Measurements from ENCODE around the gene VDR. TPM values are rescaled to one million over a fixed set of nuclear protein-coding genes. Genes with fewer than 3 reads are reported as not detected.
A peak's percentile ranks its signal among the peaks of the same experiment; 100 is the strongest.

VDR gene
- total RNA-seq, 1 donor = 32.2 TPM

- H3K4me2 ChIP-seq (ENCODE audit: insufficient read depth, low read length) = no peak overlapping the region
- TF ChIP-seq CTCF (IDR thresholded peaks at IDR 0.05; ENCODE audit: extremely low read depth, low read depth, low read length) = no peak
- no peaks in the 10 kb centered on the region for H3K27me3 ChIP-seq (ENCODE audit: insufficient read depth, low read length)
- H3K4me1 ChIP-seq (ENCODE audit: insufficient read depth, low read length) = peaks cover 43% of the 10 kb centered on the region
- peaks cover 17% of the 10 kb centered on the region for H3K79me2 ChIP-seq (ENCODE audit: insufficient read depth, low read length)
- H4K20me1 ChIP-seq (ENCODE audit: insufficient read depth, low read length) = peaks cover 15% of the 10 kb centered on the region
- no peak overlapping the region for H3K4me3 ChIP-seq (ENCODE audit: insufficient read depth, low read length)
- no peak for DNase-seq (ENCODE audit: insufficient read length, low spot score, missing footprints)
- no peaks in the 10 kb centered on the region for H3K36me3 ChIP-seq (ENCODE audit: insufficient read depth, low read length)
- H2AFZ ChIP-seq (ENCODE audit: low read length) = no peak overlapping the region
- H3K9me3 ChIP-seq (ENCODE audit: low read depth, low read length) = no peaks in the 10 kb centered on the region
- H3K27ac ChIP-seq (ENCODE audit: low read depth, low read length) = no peak overlapping the region
Observed at GRCh38 chr12:47885566-47885965, 19.2 kb downstream of the VDR start.

GRCh38 chr12:47885012-47885501 is 19.7 kb downstream of the VDR start:
- Histone ChIP-seq H3K27ac (ENCODE audit: low read depth, low read length) (no peak overlapping the region), H3K27me3 (ENCODE audit: insufficient read depth, low read length) (no peaks in the 10 kb centered on the region), H3K4me3 (ENCODE audit: insufficient read depth, low read length) (no peak overlapping the region), H3K4me2 (ENCODE audit: insufficient read depth, low read length) (no peak overlapping the region), H4K20me1 (ENCODE audit: insufficient read depth, low read length) (peaks cover 15% of the 10 kb centered on the region), H3K4me1 (ENCODE audit: insufficient read depth, low read length) (peaks cover 45% of the 10 kb centered on the region), H2AFZ (ENCODE audit: low read length) (no peak overlapping the region), H3K36me3 (ENCODE audit: insufficient read depth, low read length) (no peaks in the 10 kb centered on the region), H3K9me3 (ENCODE audit: low read depth, low read length) (no peaks in the 10 kb centered on the region), H3K79me2 (ENCODE audit: insufficient read depth, low read length) (peaks cover 17% of the 10 kb centered on the region)
- no peak for DNase-seq (ENCODE audit: insufficient read length, low spot score, missing footprints)
- TF ChIP-seq CTCF (IDR thresholded peaks at IDR 0.05; ENCODE audit: extremely low read depth, low read depth, low read length) = no peak

- H2AFZ ChIP-seq (ENCODE audit: low read length) = no peak overlapping the region
- H4K20me1 ChIP-seq (ENCODE audit: insufficient read depth, low read length) = peaks cover 15% of the 10 kb centered on the region
- H3K27ac ChIP-seq (ENCODE audit: low read depth, low read length) = no peak overlapping the region
- no peaks in the 10 kb centered on the region for H3K27me3 ChIP-seq (ENCODE audit: insufficient read depth, low read length)
- no peak overlapping the region for H3K4me2 ChIP-seq (ENCODE audit: insufficient read depth, low read length)
- TF ChIP-seq CTCF (IDR thresholded peaks at IDR 0.05; ENCODE audit: extremely low read depth, low read depth, low read length) = no peak
- DNase-seq (ENCODE audit: insufficient read length, low spot score, missing footprints) = no peak
- peaks cover 47% of the 10 kb centered on the region for H3K4me1 ChIP-seq (ENCODE audit: insufficient read depth, low read length)
- peaks cover 5% of the 10 kb centered on the region for H3K36me3 ChIP-seq (ENCODE audit: insufficient read depth, low read length)
- H3K79me2 ChIP-seq (ENCODE audit: insufficient read depth, low read length) = peaks cover 15% of the 10 kb centered on the region
- H3K9me3 ChIP-seq (ENCODE audit: low read depth, low read length) = no peaks in the 10 kb centered on the region
- no peak overlapping the region for H3K4me3 ChIP-seq (ENCODE audit: insufficient read depth, low read length)
Observed at GRCh38 chr12:47884501-47884900, 20.3 kb downstream of the VDR start.

GRCh38 chr12:47883663-47884195 is 21.1 kb downstream of the VDR start:
- H3K4me1 ChIP-seq (ENCODE audit: insufficient read depth, low read length) = peaks cover 47% of the 10 kb centered on the region
- peaks cover 9% of the 10 kb centered on the region for H3K79me2 ChIP-seq (ENCODE audit: insufficient read depth, low read length)
- no peak overlapping the region for H3K4me2 ChIP-seq (ENCODE audit: insufficient read depth, low read length)

More at GRCh38 chr12:47883663-47884195, 21.1 kb downstream of the VDR start:
- peaks cover 9% of the 10 kb centered on the region for H3K36me3 ChIP-seq (ENCODE audit: insufficient read depth, low read length)
- H4K20me1 ChIP-seq (ENCODE audit: insufficient read depth, low read length) = peaks cover 9% of the 10 kb centered on the region
- peak; percentile 22 for DNase-seq (ENCODE audit: insufficient read length, low spot score, missing footprints)
- TF ChIP-seq CTCF (IDR thresholded peaks at IDR 0.05; ENCODE audit: extremely low read depth, low read depth, low read length) = no peak
- no peaks in the 10 kb centered on the region for H3K9me3 ChIP-seq (ENCODE audit: low read depth, low read length)
- H3K4me3 ChIP-seq (ENCODE audit: insufficient read depth, low read length) = no peak overlapping the region
- H3K27ac ChIP-seq (ENCODE audit: low read depth, low read length) = no peak overlapping the region
- H3K27me3 ChIP-seq (ENCODE audit: insufficient read depth, low read length) = no peaks in the 10 kb centered on the region
- no peak overlapping the region for H2AFZ ChIP-seq (ENCODE audit: low read length)

All from osteoblast (primary cell).